GM19467 (cell line): ENCODE results near the gene CUL1.
"Not testable (repeated sequence)": the region's sequence is repeated elsewhere in the genome, so short reads cannot be mapped to it uniquely, and the experiment has no call there.

ENCODE experiments used
- ATAC-seq: cut with Tn5 transposase; IDR thresholded peaks from one replicate; pipeline ENCODE4 v1.9.1; 2021; ENCODE audit warnings: mild to moderate bottlenecking, moderate library complexity; ENCODE audit not compliant: unreplicated experiment

Gene CUL1

GRCh38 chr7:148696787-148697186 is 1.9 kb upstream of the CUL1 start:
- no peak for ATAC-seq

DNA sequence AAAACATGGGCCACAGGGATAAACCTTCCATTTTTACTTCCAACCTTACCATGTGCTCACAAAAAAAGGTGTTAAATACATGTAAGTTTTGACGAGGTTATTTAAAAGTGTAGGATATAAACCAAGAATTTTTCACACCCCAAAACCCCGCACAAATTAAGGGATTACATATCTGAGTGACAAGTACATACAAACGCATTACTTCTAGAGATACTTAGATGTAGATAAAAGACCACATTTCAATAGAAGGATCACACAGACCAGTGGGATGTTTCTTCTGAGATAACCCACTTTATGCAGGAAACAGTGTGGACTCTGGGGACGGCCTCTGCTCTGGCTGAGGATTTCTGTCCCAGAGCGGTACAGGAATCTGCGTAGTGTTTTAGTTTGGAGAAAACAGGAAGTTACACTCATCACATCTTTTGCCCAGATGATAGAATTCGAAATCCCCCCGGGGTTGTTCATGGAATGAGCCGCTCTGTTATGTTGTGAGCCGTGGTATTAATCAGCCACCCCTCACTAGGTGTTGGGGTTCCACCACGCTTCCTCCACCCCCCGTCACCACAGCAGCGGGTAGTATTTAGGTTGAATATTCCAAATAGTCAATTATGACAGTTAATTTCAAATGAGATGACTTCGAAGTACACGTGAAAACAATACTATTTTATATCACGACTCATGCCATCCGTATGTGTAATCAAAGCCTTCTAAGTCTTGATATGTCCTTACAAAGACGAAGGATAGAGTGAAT is 1.3 kb upstream of the CUL1 start:
- ATAC-seq, result no peak

GRCh38 chr7:148698007-148698396 is 701 bp upstream of the CUL1 start:
- peak; percentile 3 for ATAC-seq

- ATAC-seq, result peak; percentile 38
These were observed 500 bp downstream of the CUL1 start for GRCh38 chr7:148699024-148699781.

GRCh38 chr7:148699782-148700629 is 1.3 kb downstream of the CUL1 start:
- ATAC-seq, result no peak

- ATAC-seq, result no peak
These were observed 2.0 kb downstream of the CUL1 start for GRCh38 chr7:148700661-148701064.

GRCh38 chr7:148701414-148701813 is 2.7 kb downstream of the CUL1 start:
- no peak for ATAC-seq

GRCh38 chr7:148702876-148703670 is 4.4 kb downstream of the CUL1 start:
- no peak for ATAC-seq

DNA sequence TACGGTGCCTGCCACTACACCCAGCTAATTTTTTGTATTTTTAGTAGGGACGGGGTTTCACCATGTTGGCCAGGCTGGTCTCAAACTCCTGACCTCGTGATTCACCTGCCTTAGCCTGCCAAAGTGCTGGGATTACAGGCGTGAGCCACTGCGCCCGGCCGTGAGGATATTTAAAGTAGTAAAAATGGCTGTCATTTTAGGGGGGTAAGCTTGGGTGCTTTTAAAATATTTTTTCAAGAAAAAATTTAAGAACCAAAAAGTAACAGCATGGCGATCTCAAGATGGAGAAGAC is 4.9 kb downstream of the CUL1 start:
- not testable (repeated sequence) for ATAC-seq

- ATAC-seq, result no peak
These were observed 5.5 kb downstream of the CUL1 start for GRCh38 chr7:148704189-148704588.

DNA sequence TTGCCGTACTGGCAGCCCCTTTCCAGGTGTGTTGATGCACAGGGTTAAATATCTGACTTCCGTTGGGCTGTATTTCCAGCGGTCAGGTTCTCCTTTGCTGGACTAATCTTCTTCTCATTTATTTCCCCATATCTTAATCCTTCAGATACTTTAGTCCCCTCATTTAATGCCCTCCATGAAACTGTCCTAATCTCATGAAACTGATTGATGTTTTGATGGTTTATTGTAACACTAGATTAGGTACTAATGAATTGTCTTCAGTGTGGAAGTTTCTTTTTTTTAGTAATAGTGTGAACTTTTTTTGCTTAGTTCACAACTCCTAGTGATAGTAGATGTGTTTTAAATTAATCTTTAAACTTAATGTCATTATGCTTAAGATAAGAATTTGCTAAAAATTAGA is 6.3 kb downstream of the CUL1 start:
- no peak for ATAC-seq

DNA sequence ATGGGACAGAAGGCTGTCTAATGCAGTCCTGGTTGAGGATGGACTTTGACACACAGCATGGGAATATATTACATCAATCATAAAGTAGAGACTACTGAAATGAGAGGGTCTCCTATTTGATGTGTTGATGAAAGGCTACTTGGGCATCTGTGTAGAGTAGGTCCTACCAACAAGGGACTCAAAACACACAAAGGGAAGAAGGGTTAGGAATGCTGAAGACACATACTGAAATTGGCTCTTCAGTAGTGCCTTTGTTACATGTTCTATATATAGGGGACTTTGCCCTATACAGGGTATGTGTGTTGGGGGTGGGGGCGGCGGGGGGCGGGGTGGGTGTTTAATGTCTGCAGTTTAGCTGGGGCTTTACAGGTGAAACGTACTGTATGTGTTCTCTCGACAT is 7.7 kb downstream of the CUL1 start:
- ATAC-seq, result no peak

- no peak for ATAC-seq
These were observed 9.6 kb downstream of the CUL1 start for GRCh38 chr7:148708026-148708885.

- no peak for ATAC-seq
These were observed 10.3 kb downstream of the CUL1 start for GRCh38 chr7:148709014-148709413.

DNA sequence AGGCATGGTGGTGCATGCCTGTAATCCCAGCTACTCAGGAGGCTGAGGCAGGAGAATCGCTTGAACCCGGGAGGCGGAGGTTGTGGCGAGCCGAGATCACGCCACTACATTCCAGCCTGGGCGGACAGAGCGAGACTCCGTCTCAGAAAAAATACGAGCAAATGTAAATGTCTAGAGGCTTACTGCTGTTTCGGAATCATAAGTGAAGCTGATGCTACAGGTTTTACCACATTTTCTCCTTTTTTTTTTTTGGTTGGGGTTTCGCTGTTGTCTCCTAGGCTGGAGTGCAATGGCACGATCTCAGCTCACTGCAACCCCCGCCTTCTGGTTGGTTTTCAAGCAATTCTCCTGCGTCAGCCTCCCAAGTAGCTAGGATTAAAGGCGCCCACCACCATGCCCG is 11.7 kb downstream of the CUL1 start:
- not testable (repeated sequence) for ATAC-seq

- no peak for ATAC-seq
These were observed 12.7 kb downstream of the CUL1 start for GRCh38 chr7:148711191-148712102.

- no peak for ATAC-seq
These were observed 14.1 kb downstream of the CUL1 start for GRCh38 chr7:148712678-148713329.

- ATAC-seq, result no peak
These were observed 15.8 kb downstream of the CUL1 start for GRCh38 chr7:148714498-148714897.
